NCI-H526 treated with DMSO at 0.1 percent for 48 hours (cell line): ENCODE results near the gene DIP2C.
"Not testable (repeated sequence)": the region's sequence is repeated elsewhere in the genome, so short reads cannot be mapped to it uniquely, and the experiment has no call there.

Source experiments
- DNase-seq: peaks from one replicate; lab custom pipeline; 2025; lab: John Stamatoyannopoulos, UW

The DIP2C gene

GRCh38 chr10:373526-374309, 315.8 kb downstream of the DIP2C start:
- DNase-seq: no peak

GRCh38 chr10:373015-373414, 316.5 kb downstream of the DIP2C start:
- DNase-seq: no peak

DNA sequence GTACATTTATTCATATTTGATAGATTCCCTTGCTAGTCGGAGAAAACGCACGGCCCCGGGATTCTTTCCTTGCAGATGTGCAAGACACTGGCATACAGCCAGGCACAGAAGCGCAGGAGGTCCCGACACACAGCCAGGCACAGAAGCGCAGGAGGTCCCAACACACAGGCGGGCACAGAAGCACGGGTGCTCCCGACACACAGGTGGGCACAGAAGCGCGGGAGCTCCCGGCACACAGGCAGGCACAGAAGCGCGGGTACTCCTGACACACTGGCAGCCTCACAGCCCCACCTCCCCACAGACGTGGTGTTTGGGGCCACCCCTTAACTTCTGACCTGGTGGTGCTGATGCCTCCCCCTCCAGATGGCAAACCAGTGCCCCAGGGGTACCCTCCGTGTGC, 316.9 kb downstream of the DIP2C start:
- DNase-seq: no peak

- DNase-seq: no peak
Measured at GRCh38 chr10:371515-371914, 318.0 kb downstream of the DIP2C start.

DNA sequence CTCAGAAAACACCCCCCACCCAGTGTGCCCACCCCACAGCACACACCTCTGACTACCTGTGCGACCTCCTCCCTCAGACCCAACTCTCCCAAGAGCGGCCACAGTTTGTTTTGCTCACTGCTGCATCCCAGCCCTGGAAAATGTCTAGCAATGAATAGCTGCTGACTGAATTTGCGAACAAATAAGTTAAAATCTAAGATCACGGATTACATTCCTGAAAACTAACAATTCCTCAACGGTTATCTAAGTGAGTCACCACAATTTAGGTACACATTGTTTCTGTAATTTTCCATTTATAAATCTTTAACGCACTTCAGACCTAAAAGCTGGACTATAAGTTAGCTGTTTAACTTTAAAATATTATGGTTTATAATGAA, 319.0 kb downstream of the DIP2C start:
- no peak for DNase-seq

- DNase-seq: no peak
Measured at GRCh38 chr10:369684-370448, 319.6 kb downstream of the DIP2C start.

- DNase-seq: no peak
Measured at GRCh38 chr10:369221-369683, 320.2 kb downstream of the DIP2C start.

GRCh38 chr10:368579-369220, 320.8 kb downstream of the DIP2C start:
- no peak for DNase-seq

DNA sequence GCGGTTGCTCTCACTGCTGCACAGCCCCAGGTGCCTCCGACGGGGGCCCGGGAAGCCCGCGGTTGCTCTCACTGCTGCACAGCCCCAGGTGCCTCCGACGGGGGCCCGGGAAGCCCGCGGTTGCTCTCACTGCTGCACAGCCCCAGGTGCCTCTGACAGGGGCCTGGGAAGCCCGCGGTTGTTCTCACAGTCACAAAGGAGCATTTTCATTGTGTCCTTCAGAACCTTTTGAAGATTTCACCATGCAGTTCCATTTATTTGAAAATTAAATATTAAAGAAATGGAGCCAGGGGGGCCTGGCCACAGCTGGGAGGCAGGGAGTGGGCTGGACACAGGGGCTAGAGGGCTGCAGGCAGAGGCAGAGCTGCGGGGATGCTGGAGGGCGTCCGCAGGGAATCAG, 321.4 kb downstream of the DIP2C start:
- DNase-seq: not testable (repeated sequence)

- DNase-seq: no peak
Measured at GRCh38 chr10:367636-368035, 321.8 kb downstream of the DIP2C start.

- DNase-seq: no peak
Measured at GRCh38 chr10:366186-366585, 323.3 kb downstream of the DIP2C start.

DNA sequence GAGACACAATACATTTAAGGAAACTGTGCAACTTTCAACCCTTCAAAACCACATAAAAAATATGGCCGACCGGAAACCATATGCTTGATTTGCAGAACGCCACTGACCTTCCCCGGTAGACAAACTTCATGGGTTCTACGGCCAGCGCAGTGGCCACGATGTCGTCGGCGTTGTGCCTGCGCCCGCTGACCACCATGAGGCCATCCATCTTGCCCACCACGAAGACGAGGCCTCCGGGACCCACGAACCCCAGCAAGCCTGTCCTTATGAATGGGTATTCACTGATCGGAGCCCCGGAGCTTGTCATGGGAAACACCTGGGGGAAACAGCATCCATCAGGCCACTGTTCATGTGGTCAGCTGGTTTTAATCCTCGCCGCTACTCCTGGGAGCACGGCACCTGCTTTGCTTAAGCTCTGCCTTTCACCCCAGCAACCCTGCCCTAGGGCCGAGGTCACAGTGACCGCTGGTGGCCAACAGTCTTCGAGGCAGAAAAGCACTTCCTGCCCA, 325.1 kb downstream of the DIP2C start:
- DNase-seq: no peak

- no peak for DNase-seq
Measured at GRCh38 chr10:363152-363551, 326.3 kb downstream of the DIP2C start.

- DNase-seq: no peak
Measured at GRCh38 chr10:361203-362081, 328.0 kb downstream of the DIP2C start.

- DNase-seq: no peak
Measured at GRCh38 chr10:360653-361052, 328.8 kb downstream of the DIP2C start.

DNA sequence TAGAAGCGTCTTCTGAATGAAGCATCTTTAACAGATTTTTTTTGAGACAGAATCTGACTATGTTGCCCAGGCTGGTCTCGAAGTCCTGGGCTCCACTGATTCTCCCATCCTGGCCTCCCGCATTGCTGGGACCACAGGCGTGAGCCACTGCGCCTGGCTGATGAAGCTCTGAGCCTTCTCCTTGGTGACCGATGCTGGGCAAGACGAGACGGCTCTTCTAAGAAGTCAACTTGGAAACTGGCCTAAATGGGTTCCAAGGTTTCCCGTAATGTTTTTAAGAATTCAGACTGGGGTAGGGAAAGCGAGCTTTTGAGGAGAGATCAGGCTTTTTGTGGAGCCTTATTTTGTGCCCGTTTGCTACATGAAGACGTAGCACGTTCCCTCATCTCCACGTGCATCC, 329.7 kb downstream of the DIP2C start:
- DNase-seq: no peak

DNA sequence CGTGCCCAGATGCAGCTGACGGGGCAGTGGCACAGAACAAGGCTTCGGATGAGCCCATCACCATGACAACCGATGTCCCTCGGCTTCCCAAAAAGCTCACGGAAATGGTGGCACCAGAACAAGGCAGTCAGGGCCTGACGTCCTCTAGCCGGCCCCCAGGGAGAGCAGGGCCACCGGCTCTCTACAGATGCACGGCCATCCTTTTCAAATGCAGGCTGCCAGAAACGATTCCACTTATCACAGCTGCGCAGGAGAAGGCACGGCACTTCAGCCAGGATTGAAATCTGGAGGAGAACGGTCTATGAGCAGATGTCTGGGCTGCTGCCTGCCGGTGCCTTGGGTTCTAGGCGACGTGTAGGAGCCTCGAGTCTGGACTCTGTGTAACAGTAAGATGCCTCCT, 330.4 kb downstream of the DIP2C start:
- DNase-seq: no peak

GRCh38 chr10:357201-357950, 332.1 kb downstream of the DIP2C start:
- DNase-seq: no peak

- no peak for DNase-seq
Measured at GRCh38 chr10:356452-356851, 333.0 kb downstream of the DIP2C start.

GRCh38 chr10:354901-355617, 334.4 kb downstream of the DIP2C start:
- no peak for DNase-seq
